ENCODE results near the gene KLHL22. TPM values are rescaled to one million over a fixed set of nuclear protein-coding genes. Genes with fewer than 3 reads are reported as not detected.
A peak's percentile ranks its signal among the peaks of the same experiment; 100 is the strongest.

Gene KLHL22
- total RNA-seq, 1 experiment from 2014 or later: 20.0 TPM

DNA sequence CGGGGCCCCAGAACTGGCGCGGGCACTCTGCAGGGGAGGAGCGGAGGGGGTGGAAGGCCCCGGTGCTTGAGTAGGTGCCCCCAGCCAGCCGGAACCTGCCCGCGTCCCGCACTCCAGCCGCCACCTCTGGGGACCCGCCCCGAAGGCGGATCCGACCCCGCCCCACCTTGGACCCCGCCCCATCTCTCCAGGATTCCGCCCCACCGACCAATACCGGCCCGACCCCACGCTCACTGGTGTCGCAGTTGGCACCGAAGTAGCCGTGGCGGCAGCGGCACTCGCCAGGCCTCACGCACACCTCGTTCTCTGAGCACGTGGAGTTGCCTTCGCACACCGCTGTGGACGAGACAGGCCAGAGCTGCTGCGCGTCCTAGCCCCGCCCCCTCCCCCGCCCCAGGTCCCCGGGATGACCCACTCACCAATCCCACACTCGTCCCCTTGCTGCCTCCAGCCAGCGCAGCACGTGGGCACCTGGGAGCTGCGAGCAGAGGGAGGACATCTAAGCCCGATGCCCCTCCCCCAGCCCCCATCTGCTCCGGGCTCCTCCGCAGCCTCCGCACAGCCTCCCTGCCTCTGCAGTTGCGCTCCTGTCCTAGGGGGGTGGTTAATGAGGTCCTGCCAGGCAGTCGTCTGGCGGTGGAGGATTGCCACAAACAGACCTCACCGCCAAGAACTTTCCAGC is 63.9 kb downstream of the KLHL22 start:
- no peak overlapping the region for H3K27ac ChIP-seq
- H3K4me1 ChIP-seq (replicated peaks; ENCODE audit: insufficient read depth): 0 out of 2 replicates have a peak, but pooled peaks cover 3% of the 10 kb centered on the region
- BruUV-seq (replicated peaks): no TSS peak
- intact Hi-C loops (cut with micrococcal nuclease; ENCODE audit: unreplicated experiment): no loop called here
- CTCF ChIA-PET: no interaction called here
- H4K20me1 ChIP-seq (ENCODE audit: insufficient read depth): no peaks in the 10 kb centered on the region
- DNase-seq: no peak
- POLR2A ChIA-PET (ENCODE audit: unreplicated experiment): no interaction called here
- H3K36me3 ChIP-seq (ENCODE audit: low read depth): no peaks in the 10 kb centered on the region
- no peak overlapping the region for H2AFZ ChIP-seq
- H3K9me2 ChIP-seq (ENCODE audit: insufficient read depth): no peaks in the 10 kb centered on the region
- no peaks in the 10 kb centered on the region; the same call in 1 of the 2 replicates for H3K27me3 ChIP-seq (ENCODE audit: insufficient read depth, low read depth)
- no peaks in the 10 kb centered on the region for H3K9me3 ChIP-seq (ENCODE audit: insufficient read depth, low read depth)
- no peak overlapping the region for H3K4me3 ChIP-seq
- peak overlapping the region; percentile 64; the same call in 1 of the 2 replicates for H3K4me2 ChIP-seq
- TF ChIP-seq, protein P1, sequence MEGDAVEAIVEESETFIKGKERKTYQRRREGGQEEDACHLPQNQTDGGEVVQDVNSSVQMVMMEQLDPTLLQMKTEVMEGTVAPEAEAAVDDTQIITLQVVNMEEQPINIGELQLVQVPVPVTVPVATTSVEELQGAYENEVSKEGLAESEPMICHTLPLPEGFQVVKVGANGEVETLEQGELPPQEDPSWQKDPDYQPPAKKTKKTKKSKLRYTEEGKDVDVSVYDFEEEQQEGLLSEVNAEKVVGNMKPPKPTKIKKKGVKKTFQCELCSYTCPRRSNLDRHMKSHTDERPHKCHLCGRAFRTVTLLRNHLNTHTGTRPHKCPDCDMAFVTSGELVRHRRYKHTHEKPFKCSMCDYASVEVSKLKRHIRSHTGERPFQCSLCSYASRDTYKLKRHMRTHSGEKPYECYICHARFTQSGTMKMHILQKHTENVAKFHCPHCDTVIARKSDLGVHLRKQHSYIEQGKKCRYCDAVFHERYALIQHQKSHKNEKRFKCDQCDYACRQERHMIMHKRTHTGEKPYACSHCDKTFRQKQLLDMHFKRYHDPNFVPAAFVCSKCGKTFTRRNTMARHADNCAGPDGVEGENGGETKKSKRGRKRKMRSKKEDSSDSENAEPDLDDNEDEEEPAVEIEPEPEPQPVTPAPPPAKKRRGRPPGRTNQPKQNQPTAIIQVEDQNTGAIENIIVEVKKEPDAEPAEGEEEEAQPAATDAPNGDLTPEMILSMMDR (conservative IDR thresholded peaks at IDR 0.05): no peak
- TF ChIP-seq EZH2 (IDR thresholded peaks at IDR 0.05; ENCODE audit: low read depth): no peak
- H3K79me2 ChIP-seq (ENCODE audit: low read depth): no peaks in the 10 kb centered on the region
- no peaks in the 10 kb centered on the region for H3F3A ChIP-seq (ENCODE audit: insufficient read depth, low read depth)

- Histone ChIP-seq H3F3A (ENCODE audit: insufficient read depth, low read depth) (no peaks in the 10 kb centered on the region), H4K20me1 (ENCODE audit: insufficient read depth) (no peaks in the 10 kb centered on the region), H3K27ac (no peak overlapping the region), H3K9me2 (ENCODE audit: insufficient read depth) (no peaks in the 10 kb centered on the region), H3K79me2 (ENCODE audit: low read depth) (no peaks in the 10 kb centered on the region), H2AFZ (no peak overlapping the region), H3K27me3 (ENCODE audit: insufficient read depth, low read depth) (no peaks in the 10 kb centered on the region; the same call in 1 of the 2 replicates), H3K4me2 (peak overlapping the region; percentile 64), H3K4me1 (replicated peaks; ENCODE audit: insufficient read depth) (0 out of 2 replicates have a peak, but pooled peaks cover 3% of the 10 kb centered on the region), H3K9me3 (ENCODE audit: insufficient read depth, low read depth) (no peaks in the 10 kb centered on the region), H3K4me3 (peak overlapping the region; percentile 35; the same call in 1 of the 2 replicates), H3K36me3 (ENCODE audit: low read depth) (no peaks in the 10 kb centered on the region)
- no peak for TF ChIP-seq EZH2 (IDR thresholded peaks at IDR 0.05; ENCODE audit: low read depth)
- TF ChIP-seq, protein P1 (conservative IDR thresholded peaks at IDR 0.05): no peak
- intact Hi-C loops (cut with micrococcal nuclease; ENCODE audit: unreplicated experiment): no loop called here
- no TSS peak for BruUV-seq (replicated peaks)
- ChIA-PET CTCF (no interaction called here), POLR2A (ENCODE audit: unreplicated experiment) (no interaction called here)
- DNase-seq: peak in 1 of 2 experiments; percentile 60
Measured at GRCh38 chr22:20430720-20431510, 64.7 kb downstream of the KLHL22 start.

DNA sequence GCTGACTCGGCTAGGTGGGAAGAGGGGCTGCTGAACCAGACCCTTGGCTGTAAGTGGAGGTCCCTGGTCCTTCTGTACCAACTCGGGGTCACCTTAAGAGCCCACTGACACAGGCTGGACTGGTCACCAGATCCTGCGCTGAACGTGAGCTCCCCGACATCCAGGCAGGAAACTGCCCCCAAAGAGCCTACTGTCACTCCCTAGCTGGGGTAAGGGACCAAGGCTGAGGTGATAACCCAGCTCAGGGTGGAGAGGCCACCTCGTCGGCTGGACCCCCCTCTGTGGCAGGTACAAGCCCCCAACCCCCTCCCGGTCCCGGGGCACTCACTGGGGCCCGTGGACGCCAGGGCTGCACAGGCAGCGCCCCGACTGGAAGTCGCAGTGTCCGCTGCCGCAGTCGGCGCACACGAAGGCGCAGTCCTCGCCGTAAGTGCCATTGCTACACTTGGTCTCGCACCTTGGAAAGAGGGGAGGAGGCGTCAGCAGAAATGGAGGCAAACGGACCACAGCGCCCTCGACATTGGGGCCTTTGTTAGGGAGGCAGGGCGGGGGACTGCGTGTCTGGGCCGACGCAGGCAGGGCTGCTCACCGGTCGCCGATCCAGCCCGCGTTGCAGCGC is 65.4 kb downstream of the KLHL22 start:
- no TSS peak for BruUV-seq (replicated peaks)
- CTCF ChIA-PET: no interaction called here
- Histone ChIP-seq H3F3A (ENCODE audit: insufficient read depth, low read depth) (no peaks in the 10 kb centered on the region), H3K27ac (no peak overlapping the region), H2AFZ (no peak overlapping the region), H3K9me2 (ENCODE audit: insufficient read depth) (no peaks in the 10 kb centered on the region), H3K4me2 (peak overlapping the region; percentile 64), H3K4me1 (replicated peaks; ENCODE audit: insufficient read depth) (0 out of 2 replicates have a peak, but pooled peaks cover 3% of the 10 kb centered on the region), H3K79me2 (ENCODE audit: low read depth) (no peaks in the 10 kb centered on the region), H3K36me3 (ENCODE audit: low read depth) (no peaks in the 10 kb centered on the region), H4K20me1 (ENCODE audit: insufficient read depth) (no peaks in the 10 kb centered on the region), H3K27me3 (ENCODE audit: insufficient read depth, low read depth) (no peaks in the 10 kb centered on the region; the same call in 1 of the 2 replicates), H3K4me3 (0 out of 2 replicates have a peak overlapping the region, but pooled peaks have one; percentile 35), H3K9me3 (ENCODE audit: insufficient read depth, low read depth) (no peaks in the 10 kb centered on the region)
- POLR2A ChIA-PET (ENCODE audit: unreplicated experiment): interaction anchor here (0.6 kb wide), 1 partner anchor 148 kb away, joined by 6 read pairs; no protein-coding TSS in a partner anchor
- no peak for TF ChIP-seq EZH2 (IDR thresholded peaks at IDR 0.05; ENCODE audit: low read depth)
- TF ChIP-seq, protein P1 (conservative IDR thresholded peaks at IDR 0.05): no peak
- DNase-seq: no peak
- intact Hi-C loops (cut with micrococcal nuclease; ENCODE audit: unreplicated experiment): no loop called here

Measured in PC-9 (cell line).